HepG2 (cell line): ENCODE data around the gene RAD51D. TPM values are rescaled to one million over a fixed set of nuclear protein-coding genes. Genes with fewer than 3 reads are reported as not detected.

Source experiments
- BRD4 ChIP-seq: sonication (generic); formaldehyde crosslinking; IDR thresholded peaks from 2 replicates; pipeline ENCODE4 v1.4.0; 2020; ENCODE audit warnings: missing genetic modification reagents
- CERS6 ChIP-seq: sonication (generic); formaldehyde crosslinking; IDR thresholded peaks from 2 replicates; pipeline ENCODE4 v1.5.0; 2020; ENCODE audit warnings: missing genetic modification reagents
- CSRNP2 ChIP-seq: sonication (generic); formaldehyde crosslinking; conservative IDR thresholded peaks from 2 replicates; pipeline ENCODE4 v1.8.0; 2022; ENCODE audit warnings: low read depth, missing genetic modification reagents
- DMAP1 ChIP-seq: IDR thresholded peaks from 2 replicates; pipeline ENCODE4 v1.6.1; 2016
- FLYWCH1 ChIP-seq: sonication (generic); formaldehyde crosslinking; IDR thresholded peaks from 2 replicates; pipeline ENCODE4 v1.8.1; 2023; ENCODE audit warnings: mild to moderate bottlenecking, missing genetic modification reagents
- GMEB2 ChIP-seq: IDR thresholded peaks from 2 replicates; pipeline ENCODE4 v1.6.1; 2016; ENCODE audit warnings: missing biosample characterization, missing genetic modification reagents, low read depth
- KLF9 ChIP-seq: IDR thresholded peaks from 2 replicates; pipeline ENCODE4 v1.6.1; 2016; ENCODE audit warnings: low read depth
- LCORL ChIP-seq, 2 experiments: fragments of 450-650 bp in 1 of 2; sonication (generic) in 1 of 2; formaldehyde crosslinking in 1 of 2; IDR thresholded peaks; 2 replicates each; pipeline versions ENCODE4 v1.5.0 to v1.6.1; 2017 to 2020; ENCODE audit warnings: antibody characterized with exemption in 1 of 2, missing genetic modification reagents in 1 of 2
- MAF1 ChIP-seq: sonication (generic); formaldehyde crosslinking; IDR thresholded peaks from 2 replicates; pipeline ENCODE4 v1.5.0; 2020; ENCODE audit warnings: missing genetic modification reagents, borderline replicate concordance
- NR1H2 ChIP-seq: sonication (generic); formaldehyde crosslinking; IDR thresholded peaks from 2 replicates; pipeline ENCODE4 v1.8.1; 2022; ENCODE audit warnings: low read depth, missing genetic modification reagents, borderline replicate concordance
- RERE ChIP-seq: IDR thresholded peaks from 2 replicates; pipeline ENCODE4 v1.6.1; 2016; ENCODE audit warnings: low read depth, missing genetic modification reagents, missing compliant biosample characterization
- TERF1 ChIP-seq: sonication (generic); formaldehyde crosslinking; IDR thresholded peaks from 2 replicates; pipeline ENCODE4 v1.8.0; 2022; ENCODE audit warnings: mild to moderate bottlenecking, missing genetic modification reagents, moderate library complexity
- ZBTB2 ChIP-seq: sonication (generic); formaldehyde crosslinking; IDR thresholded peaks from 2 replicates; pipeline ENCODE4 v1.8.0; 2022; ENCODE audit warnings: low read depth, missing genetic modification reagents
- ZBTB20 ChIP-seq: sonication (generic); formaldehyde crosslinking; IDR thresholded peaks from 2 replicates; pipeline ENCODE4 v1.8.1; 2023; ENCODE audit warnings: missing genetic modification reagents, low read depth, mild to moderate bottlenecking, borderline replicate concordance
- ZNF644 ChIP-seq: IDR thresholded peaks from 2 replicates; pipeline ENCODE4 v1.6.1; 2016; ENCODE audit warnings: low read depth
- ZNF75D ChIP-seq: sonication (generic); formaldehyde crosslinking; IDR thresholded peaks from 2 replicates; pipeline ENCODE4 v1.8.1; 2023; ENCODE audit warnings: missing genetic modification reagents, mild to moderate bottlenecking, borderline replicate concordance
- polyA plus RNA-seq, 8 experiments: library from polyadenylated mRNA; depleted of rRNA in 3 of 8; stranded (reverse) in 7 of 8; unstranded in 1 of 8; fragments of >200 nt; fragmentation: Illumina TruSeq in 4 of 8; extraction: Trizol in 4 of 8; gene quantifications; 2 replicates each; pipeline versions ENCODE4 v1.2.1 to v1.2.3, GENCODE V29; 2011 to 2016; ENCODE audit warnings: low read depth in 4 of 8, missing spikeins in 1 of 8, mixed read lengths in 1 of 8; ENCODE audit not compliant: insufficient read depth in 1 of 8
- total RNA-seq, 5 experiments: library from RNA; depleted of rRNA; stranded (reverse); fragments of >200 nt; fragmentation: Illumina TruSeq; extraction: Trizol; gene quantifications; 2 replicates each; pipeline ENCODE4 v1.2.3, GENCODE V29; 2016; ENCODE audit warnings: low read depth in 1 of 5

Gene RAD51D
- total and polyA plus RNA-seq, 2 of the 13 experiments (the other 11 are each of a cell fraction or from before 2014, with no cell fraction given), result 6.7 to 13.1 TPM

- no peak for TF ChIP-seq ZNF644 (CRISPR knock-in tag)
- no peak for TF ChIP-seq FLYWCH1 (CRISPR knock-in tag)
- no peak for TF ChIP-seq BRD4 (CRISPR knock-in tag)
- TF ChIP-seq DMAP1 (CRISPR knock-in tag), result no peak
- no peak for TF ChIP-seq ZNF75D (CRISPR knock-in tag)
- TF ChIP-seq LCORL (IDR thresholded peaks at IDR 0.05), result no peak
- TF ChIP-seq LCORL (CRISPR knock-in tag; IDR thresholded peaks at IDR 0.05), result no peak; the same call in 1 of the 2 replicates
- no peak for TF ChIP-seq RERE (CRISPR knock-in tag)
- TF ChIP-seq MAF1 (CRISPR knock-in tag), result no peak
- no peak for TF ChIP-seq CSRNP2 (CRISPR knock-in tag)
- no peak for TF ChIP-seq CERS6 (CRISPR knock-in tag)
- 0 out of 2 replicates have a peak, but pooled peaks have one; percentile 73 for TF ChIP-seq NR1H2 (CRISPR knock-in tag)
- no peak for TF ChIP-seq ZBTB20 (CRISPR knock-in tag)
- no peak for TF ChIP-seq GMEB2 (CRISPR knock-in tag)
- TF ChIP-seq KLF9 (CRISPR knock-in tag), result no peak
- peak; percentile 52; the same call in 1 of the 2 replicates for TF ChIP-seq ZBTB2 (CRISPR knock-in tag)
- TF ChIP-seq TERF1 (CRISPR knock-in tag), result no peak
Observed at GRCh38 chr17:35119370-35120165, at the start of gene RAD51D (continued).
